ENCODE data around the gene RRM2.
"Not testable (repeated sequence)": the region's sequence is repeated elsewhere in the genome, so short reads cannot be mapped to it uniquely, and the experiment has no call there.

GRCh38 chr2:10147050-10147660 lies 24.6 kb downstream of the RRM2 start:
- not testable (repeated sequence) for TF ChIP-seq POLR2AphosphoS5, CTCF, POLR2A (IDR thresholded peaks at IDR 0.05)
